ENCODE data around the gene GPR39.

- TF ChIP-seq, protein P1, sequence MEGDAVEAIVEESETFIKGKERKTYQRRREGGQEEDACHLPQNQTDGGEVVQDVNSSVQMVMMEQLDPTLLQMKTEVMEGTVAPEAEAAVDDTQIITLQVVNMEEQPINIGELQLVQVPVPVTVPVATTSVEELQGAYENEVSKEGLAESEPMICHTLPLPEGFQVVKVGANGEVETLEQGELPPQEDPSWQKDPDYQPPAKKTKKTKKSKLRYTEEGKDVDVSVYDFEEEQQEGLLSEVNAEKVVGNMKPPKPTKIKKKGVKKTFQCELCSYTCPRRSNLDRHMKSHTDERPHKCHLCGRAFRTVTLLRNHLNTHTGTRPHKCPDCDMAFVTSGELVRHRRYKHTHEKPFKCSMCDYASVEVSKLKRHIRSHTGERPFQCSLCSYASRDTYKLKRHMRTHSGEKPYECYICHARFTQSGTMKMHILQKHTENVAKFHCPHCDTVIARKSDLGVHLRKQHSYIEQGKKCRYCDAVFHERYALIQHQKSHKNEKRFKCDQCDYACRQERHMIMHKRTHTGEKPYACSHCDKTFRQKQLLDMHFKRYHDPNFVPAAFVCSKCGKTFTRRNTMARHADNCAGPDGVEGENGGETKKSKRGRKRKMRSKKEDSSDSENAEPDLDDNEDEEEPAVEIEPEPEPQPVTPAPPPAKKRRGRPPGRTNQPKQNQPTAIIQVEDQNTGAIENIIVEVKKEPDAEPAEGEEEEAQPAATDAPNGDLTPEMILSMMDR (IDR thresholded peaks at IDR 0.05) = no peak
- no peak for TF ChIP-seq POLR2AphosphoS5 (IDR thresholded peaks at IDR 0.05; ENCODE audit: insufficient read depth in 1 of 2, low read depth in 1 of 2)
Observed at GRCh38 chr2:132645176-132645575, 228.6 kb downstream of the GPR39 start.

Data from vagina (tissue), 2 donors.